Body of pancreas (tissue), 4 donors: ENCODE results near the gene MYEOV.

Experiments used
- POLR2A ChIP-seq, 3 donors: fragments of 450-650 bp; IDR thresholded peaks; one replicate each; pipeline ENCODE4 v1.6.1; 2016; ENCODE audit warnings: antibody characterized with exemption in 3 of 3, mild to moderate bottlenecking in 2 of 3
- TF ChIP-seq, protein P1 (sequence below), 7 experiments: fragments of 450-650 bp in 4 of 7; fragments of 200-600 bp in 3 of 7; sonication (generic) in 3 of 7; IDR thresholded peaks; one replicate each; pipeline ENCODE4 v1.5.1; 2016 to 2019; ENCODE audit warnings: antibody characterized with exemption in 7 of 7

DNA sequence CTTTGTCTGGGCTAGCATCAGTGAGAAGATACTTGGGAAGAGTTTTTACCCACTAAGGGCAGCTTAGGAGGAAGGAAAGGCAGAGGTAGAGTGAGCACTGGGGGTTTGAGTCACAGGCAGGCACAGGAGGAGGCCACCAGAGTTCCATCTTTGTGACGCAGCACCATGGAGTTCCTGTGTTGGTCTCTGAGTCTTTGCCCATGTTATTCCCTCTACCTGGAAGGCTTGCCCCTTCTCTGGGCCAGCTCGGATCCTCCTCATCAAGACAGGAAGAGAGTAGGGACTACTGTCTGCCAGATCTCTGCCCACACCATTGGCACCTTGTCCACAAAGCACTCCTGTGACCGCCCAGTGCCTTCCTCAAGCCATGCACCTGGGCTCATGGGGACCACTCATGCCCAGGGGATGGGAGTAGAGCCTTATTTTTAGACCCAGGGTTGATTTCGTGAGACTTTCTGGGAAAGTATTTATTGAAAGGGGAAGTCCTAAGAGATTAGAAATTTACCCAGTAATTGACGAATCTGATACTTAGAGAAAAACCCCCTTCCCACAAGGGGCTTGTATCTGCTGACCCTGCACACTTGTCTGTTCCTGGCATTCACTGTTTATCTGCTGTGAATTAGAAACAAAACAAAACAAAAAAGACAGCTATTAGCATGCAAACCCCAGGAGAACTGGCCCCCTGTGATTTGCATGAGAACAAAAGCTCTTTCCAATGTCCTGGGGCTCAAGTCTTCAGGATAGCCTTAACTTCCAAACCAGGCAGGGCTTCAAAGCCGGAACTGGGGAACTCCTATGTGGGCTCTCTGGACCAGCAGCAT lies 35.9 kb upstream of the MYEOV start:
- TF ChIP-seq POLR2A (IDR thresholded peaks at IDR 0.05): no peak
- TF ChIP-seq, protein P1, sequence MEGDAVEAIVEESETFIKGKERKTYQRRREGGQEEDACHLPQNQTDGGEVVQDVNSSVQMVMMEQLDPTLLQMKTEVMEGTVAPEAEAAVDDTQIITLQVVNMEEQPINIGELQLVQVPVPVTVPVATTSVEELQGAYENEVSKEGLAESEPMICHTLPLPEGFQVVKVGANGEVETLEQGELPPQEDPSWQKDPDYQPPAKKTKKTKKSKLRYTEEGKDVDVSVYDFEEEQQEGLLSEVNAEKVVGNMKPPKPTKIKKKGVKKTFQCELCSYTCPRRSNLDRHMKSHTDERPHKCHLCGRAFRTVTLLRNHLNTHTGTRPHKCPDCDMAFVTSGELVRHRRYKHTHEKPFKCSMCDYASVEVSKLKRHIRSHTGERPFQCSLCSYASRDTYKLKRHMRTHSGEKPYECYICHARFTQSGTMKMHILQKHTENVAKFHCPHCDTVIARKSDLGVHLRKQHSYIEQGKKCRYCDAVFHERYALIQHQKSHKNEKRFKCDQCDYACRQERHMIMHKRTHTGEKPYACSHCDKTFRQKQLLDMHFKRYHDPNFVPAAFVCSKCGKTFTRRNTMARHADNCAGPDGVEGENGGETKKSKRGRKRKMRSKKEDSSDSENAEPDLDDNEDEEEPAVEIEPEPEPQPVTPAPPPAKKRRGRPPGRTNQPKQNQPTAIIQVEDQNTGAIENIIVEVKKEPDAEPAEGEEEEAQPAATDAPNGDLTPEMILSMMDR (IDR thresholded peaks at IDR 0.05): no peak
